Fibroblast of peridontal ligament (primary cell): ENCODE measurements around the gene DLG2.
"Not testable (repeated sequence)": the region's sequence is repeated elsewhere in the genome, so short reads cannot be mapped to it uniquely, and the experiment has no call there.

ENCODE experiments used
- DNase-seq: peaks from one replicate; pipeline ENCODE4 v3.0.0-alpha.2; 2010; ENCODE audit errors: extremely low read depth

DLG2 gene

DNA sequence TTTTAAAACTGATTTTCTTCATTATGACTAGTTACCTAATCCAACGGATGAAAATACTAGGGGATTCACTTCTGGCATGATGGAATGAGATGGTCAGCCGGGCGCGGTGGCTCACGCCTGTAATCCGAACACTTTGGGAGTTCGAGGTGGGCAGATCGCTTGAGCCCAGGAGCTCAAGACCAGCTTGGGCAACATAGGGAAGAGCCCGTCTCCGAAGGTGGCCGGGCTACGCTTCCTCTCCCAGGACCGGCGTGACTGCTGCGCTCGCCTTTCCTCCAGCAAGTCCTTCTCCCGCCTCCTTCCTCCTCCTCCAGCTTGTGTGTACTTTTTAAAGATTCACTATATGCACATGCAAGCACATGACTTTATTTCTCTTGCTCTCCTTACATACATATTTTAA lies 1835.6 kb downstream of the DLG2 start:
- no peak for DNase-seq

DNA sequence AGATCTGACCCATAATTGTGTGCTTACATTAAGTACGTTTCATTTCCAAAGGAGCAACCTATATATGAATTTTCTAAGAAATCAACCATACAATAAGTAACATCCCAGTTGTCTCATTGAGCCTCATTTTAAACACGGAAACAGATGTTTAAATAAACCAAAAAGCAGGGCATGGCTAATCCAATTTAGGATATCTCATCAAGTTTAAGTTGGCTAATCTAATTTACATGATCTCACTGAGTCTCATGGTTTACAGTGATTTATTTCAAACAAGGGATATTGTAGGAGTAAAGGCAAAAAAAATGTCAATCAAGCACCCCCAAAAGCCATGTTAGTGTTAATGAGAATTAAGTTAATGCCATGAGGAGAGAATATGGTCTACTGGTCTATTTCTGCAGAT lies 1841.2 kb downstream of the DLG2 start:
- no peak for DNase-seq

DNA sequence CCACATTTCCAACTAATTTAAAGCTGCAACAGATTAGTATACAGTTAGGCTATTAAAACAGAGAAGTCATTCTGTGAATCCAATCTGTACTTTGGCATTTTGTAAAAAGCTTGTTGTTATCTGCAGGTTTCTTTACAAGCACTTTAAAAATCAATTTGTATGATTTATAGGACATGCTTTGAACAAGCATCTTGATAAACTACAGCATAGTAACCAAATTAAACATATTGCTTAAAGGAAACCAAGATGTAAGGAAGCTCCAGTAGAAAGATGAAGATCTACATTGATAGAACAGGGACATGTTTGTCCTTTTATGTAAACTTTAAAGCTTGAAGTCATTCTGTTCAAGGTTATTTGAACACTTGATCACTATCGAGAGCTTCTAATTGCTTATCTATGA lies 1842.7 kb downstream of the DLG2 start:
- no peak for DNase-seq

DNA sequence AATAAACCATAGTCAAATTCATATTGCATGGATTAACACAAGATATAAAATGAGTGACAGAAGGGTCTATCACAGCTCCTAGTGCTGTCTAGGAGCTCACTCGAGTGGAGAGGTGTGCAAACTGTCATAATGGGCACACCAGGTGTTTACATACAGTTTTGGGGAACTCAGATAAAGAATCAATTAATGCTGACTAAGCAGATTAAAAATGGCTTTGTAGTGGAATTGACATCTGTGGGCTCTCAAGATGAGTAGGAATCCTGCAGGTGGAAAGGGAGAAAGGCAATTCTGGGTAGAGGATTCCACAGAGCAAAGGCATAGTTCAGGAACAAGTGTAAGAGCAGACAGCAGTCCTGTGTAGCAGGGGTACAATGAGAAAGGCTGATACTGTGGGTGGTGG lies 1844.8 kb downstream of the DLG2 start:
- DNase-seq: no peak

DNA sequence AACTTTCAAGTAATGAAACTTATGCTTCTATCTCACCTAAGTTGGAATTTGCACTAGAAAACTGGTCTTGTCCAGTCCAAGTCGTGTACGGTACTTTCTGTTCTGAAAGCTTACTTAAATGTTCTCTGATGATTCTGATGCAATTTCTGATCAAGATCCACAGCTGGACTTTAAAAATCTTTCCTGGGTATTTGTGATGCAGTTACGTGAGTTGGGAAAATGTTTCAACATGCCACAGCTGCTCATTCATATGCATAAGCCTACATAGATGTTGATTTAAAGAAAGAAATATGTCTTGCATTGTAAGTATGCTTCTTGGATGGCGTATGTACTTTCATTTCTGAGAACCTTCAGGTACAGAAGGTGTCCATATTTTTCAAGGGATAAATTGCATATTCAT lies 1847.3 kb downstream of the DLG2 start:
- DNase-seq: no peak

DNA sequence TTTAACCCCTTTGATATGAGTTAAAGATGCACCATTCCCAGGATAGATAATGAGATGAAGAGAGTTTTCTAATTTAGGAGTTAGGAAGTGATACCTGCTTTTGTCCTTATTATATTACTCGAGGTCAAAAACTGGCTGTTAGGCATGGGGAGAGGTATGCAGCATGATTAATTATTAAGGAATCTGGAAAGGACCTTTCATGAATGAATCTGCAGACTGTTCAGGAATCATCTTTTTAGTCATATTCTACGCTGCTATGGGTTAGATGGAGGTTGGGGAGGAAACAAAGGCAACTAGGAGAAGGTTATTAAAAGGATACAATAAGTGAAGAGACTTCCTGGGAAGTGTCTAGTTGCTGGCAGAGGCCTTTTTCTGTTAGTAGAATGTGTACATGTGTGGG lies 1848.5 kb downstream of the DLG2 start:
- DNase-seq: no peak

DNA sequence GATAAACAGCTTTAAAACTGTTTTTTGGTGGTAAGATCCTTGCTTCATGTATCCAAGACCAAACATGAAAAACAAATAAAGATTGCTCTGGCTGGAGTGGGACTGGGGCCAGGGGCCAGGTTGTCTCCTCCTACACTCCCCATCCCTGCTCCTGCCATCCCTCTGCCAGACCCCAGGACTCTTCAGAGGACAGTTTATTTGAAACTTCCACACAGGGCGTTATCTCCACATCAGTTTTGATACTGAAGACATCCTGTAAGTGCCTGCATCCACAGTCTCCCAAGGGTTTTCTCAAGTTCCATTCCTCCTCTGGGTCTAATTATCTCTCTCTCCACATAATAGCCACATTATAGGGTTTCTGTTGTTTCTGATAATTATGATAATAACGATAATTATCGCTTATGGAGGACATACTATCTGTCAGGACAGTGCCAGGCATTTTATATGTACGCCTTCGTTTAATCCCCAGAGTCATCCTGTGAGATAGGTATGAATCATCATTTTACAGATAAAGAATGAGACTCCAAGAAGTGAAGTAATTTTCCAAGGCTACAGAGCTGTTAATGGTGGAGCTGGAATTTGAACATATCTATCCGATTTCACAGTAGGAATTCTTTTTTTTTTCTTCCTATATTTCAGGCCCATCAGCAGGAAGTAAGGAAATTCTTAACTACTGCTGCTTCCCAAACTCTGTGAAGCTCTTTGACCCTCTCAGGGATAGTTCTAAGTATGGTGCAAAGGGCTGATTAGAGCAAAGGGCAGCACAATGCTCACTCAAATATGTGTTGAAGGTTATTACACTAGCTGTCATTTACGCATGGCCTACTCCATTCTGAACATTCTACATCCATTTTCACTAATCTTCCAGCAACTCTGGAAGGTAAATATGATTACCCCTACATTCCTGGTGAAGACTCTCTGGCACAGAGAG lies 1852.9 kb downstream of the DLG2 start:
- no peak for DNase-seq

DNA sequence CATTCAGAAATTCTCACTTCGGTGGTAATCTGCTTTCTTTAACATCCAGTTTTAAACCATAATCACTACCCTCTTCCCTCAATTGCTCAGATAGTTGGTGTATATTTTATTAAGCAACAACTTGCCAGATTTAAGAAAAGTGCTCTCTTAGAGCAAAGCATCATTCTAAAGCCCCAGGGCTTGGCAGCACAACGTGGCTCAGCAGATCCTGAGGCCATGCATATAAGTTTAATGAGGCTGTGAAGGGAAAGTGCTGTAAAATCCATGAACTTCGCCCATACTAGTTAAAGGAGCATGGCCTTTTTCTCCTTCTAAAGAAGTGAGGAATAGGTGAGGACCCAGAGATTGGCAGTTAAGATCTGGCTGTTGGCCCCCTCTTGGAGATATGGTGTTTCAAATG lies 1858.7 kb downstream of the DLG2 start:
- no peak for DNase-seq

DNA sequence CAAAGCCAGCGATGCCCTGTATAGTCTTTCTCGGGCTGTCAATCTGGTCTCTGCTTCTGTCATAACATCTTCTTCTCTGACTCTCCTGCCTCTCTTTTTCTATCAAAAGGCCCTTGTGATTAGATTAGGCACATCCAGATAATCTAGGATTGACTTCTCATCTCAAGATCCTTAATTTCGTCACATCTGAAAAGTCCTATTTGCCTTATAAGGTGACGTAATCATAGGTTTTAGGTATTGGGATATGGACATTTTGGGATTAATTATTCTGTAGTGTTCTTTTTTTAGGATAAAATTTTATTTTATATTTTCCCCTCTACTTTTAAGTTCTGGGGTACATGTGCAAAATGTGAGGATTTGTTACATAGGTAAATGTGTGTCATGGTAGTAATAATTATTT lies 1860.2 kb downstream of the DLG2 start:
- no peak for DNase-seq

DNA sequence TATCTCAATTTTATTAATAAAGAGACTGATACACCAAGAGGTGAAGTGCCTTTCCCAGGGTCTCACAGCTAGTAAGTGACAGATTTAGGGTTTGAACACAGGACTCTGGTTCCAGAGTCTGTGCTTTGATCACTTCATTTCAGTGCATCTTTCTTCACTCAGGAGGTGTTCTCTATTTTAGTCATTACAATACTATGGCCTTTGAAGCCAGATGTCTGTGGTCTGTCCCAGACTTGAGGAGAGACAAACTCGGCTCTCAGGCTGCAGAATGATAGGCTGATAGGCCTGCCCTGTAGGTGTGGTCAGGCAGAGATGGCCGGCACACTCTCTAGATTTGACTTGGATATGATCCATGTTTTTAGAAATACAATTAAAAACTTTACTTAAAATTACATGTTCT lies 1862.5 kb downstream of the DLG2 start:
- DNase-seq: no peak

DNA sequence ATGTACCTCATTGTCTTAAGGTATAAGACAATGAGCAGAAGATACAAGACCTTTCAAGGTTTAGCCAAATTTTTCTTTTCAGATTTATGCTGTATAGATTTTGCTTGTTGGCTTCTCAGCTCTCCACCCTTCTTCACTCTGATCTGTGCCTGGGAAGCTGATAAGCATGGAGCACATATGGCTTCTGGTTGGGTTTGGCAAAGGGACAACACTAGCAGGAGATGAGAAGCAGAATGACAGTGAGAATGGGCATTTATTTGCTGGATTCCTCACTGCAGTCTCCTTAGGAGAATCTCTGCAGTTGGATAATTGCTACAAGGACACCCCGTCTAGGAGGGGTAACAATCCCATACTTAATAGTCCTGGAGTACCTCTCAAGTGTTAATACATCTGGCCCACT lies 1866.2 kb downstream of the DLG2 start:
- no peak for DNase-seq

DNA sequence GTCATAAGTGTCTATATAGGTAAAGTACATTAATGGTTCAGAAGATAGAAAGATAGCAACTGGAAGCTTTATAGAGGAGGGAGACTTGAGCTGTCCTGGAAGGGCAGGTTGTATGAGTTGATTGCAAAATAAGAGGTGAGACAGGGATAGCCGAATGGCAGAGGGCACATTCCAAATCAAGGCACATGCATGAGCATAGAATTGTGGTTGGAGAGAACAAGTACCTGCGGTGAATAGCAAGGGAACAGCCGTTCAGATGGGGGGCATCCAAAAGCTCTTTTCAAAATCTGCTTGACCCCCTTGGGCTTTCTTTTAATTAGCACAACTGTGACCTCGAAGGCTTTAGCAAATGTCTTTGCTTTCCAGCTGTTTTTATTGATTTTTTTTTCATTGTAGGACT lies 1868.0 kb downstream of the DLG2 start:
- no peak for DNase-seq

DNA sequence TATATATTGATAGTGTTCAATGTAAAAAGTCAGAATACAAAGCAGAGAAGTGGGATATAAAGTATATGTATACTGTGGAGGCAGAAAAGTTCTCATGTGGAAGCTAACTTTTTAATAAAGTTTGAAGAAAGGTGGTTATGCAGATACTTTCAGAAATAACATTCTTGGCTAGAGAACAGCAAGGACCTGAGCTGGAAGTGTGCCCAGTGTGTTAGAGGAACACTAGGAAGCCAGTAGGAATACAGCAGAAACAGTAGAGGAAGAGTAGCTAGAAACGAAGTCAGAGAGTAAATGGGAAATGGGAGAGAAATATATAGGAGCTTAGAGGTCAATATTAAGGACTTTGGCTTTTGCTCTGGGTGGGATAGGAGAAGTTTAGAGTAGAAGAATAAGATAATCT lies 1876.1 kb downstream of the DLG2 start:
- no peak for DNase-seq

DNA sequence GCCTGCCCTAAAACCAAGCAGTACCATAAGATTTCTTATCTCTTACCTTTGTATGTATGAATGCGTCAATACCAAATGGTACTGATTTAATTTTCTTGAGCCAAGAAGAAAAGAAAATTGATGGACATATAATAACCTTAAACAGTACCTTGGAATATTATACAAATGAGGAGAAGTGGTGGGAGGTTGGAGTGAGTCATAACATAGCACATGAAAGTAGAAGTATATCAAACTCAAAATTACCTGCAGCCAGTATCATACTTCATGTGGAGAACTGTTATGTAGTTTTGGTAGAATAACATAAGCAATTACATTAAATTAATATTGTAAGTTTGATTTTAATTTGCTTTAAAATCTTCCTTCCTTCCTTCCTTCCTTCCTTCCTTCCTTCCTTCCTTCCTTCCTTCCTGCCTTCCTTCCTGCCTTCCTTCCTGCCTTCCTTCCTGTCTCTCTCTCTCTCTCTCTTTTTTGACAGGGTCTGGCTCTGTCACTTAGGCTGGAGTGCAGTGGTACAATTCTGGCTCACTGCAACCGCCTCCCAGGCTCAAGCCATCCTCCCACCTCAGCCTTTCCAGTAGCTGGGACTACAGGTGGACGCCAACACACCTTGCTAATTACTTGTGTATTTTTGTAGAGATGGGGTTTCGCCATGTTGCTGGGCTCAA lies 1880.1 kb downstream of the DLG2 start:
- no peak for DNase-seq

DNA sequence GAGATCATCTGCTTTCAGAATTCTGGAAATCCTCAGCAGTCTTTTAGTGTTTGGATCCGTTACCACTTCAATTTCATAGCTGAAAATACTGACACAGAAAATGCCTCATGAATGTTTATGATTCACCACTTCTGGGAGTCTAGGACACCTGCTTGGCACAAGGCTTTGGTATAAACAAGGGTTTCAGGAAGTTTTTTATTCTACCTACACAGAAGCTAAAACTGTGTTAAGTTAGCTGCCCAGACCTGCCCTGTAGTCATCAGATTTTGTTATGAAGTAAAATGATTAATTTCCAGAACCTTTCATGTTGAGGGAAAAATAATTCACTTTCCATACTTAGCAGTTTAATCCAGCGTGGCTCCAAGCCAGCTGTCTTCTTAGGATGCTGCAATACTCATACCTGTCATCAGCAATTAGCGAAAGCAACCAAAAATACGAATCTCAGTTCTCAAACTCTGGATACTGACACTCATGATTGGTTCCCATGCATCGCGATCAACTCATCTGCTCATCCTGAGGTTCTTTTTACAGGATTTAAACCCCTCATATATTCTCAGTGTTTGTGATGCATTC lies 1882.4 kb downstream of the DLG2 start:
- DNase-seq: no peak

DNA sequence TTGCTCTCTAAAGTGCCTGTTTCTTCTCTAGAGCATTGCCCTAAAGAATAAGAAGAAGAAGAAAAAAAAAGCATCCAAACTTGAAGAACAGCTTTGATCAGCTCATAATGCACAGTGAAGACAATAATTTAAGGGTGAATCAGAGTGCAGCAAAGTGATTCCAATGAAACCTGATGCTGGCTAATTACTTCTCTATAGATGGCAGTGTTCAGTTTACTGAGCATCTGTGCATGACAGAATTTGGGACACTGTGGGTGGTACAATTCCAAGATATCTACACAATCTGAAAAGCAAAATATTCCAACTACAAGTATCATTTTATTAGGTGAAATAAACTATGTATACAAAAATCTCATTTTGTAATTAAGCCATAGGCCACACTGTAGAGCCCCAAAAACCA lies 1890.5 kb downstream of the DLG2 start:
- DNase-seq: no peak

DNA sequence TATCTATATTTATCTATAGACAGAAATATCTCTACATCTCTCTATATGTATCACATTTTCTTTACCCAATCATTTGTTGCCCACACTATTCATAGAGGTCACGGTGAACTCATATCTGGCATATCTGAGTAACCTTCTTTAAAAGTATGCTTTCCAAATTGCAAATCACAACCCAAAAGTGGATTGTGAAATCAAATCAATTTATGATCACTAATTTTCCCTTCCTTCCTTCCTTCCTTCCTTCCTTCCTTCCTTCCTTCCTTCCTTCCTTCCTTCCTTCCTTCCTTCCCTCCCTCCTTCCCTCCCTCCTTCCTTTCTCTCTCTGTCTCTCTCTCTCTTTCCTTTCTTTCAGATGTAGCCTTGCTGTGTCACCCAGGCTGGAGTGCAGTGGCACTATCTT lies 1893.0 kb downstream of the DLG2 start:
- no peak for DNase-seq

DNA sequence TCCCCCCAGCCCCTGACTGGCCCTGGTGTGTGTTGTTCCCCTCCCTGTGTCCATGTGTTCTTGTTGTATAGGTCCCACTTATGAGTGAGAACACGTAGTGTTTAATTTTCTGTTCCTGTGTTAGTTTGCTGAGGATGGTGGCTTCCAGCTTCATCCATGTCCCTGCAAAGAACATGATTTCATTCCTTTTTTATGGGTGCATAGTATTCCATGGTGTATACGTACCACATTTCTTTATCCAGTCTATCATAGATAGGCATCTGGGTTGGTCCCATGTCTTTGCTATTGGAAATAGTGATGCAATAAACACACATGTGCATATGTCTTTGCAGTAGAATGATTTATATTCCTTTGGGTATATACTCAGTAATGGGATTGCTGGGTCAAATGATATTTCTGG lies 1895.9 kb downstream of the DLG2 start:
- DNase-seq: not testable (repeated sequence)

DNA sequence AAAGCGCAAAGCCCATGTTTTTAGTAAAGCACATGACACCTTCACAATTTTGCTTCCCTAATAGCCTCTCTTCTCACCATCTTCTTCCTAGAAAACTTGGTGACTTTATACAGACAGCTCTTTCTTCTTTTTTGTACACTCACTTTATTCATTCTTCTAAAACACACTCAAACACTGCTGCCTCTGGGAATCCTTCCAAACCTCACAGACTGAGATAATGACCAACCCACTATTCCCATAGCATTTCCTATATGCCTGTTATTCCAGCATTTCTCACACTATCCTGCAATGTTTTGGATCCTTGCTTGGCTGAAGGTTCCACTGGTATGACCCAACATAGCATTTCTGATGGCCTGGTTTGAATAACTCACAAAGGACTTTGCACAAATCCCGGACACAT lies 1898.9 kb downstream of the DLG2 start:
- DNase-seq: no peak

DNA sequence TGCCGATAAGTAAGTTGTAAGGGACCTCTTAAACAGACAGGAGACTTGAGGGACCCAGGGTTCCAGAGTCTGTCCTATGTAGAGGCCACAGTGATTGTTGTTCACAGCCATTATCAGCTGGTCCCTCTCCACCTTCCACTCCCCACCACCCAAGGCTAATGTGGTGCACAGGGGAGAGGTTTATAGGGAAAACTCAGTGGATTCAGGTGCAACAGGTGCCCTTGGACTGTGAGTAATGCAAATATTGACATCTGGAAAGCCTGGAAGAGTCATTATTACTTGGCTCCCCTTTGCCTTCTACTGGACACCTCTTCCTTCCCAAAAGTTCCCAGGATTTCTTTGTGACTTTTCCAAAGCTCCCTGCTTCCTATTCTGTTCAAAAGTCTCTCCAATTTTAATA lies 1899.9 kb downstream of the DLG2 start:
- no peak for DNase-seq

DNA sequence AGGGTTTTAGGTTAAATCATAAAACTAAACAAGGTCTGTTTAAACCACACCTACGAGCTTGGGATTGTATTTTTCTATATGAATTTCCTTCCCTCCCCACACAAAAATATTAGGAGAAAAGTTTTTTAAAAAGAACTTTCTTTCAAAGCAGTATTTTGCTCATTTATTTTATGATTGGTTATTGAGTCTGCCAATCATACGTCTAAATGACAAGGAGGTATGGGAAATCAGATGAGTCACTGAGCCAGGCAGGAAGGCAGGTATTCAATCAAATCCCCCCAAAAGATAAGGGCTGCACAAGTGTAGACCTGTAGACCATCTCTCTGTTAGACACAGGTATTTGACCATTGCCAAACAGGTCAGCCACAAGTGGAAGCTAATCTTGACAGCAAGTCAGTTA lies 1900.8 kb downstream of the DLG2 start:
- DNase-seq: no peak

DNA sequence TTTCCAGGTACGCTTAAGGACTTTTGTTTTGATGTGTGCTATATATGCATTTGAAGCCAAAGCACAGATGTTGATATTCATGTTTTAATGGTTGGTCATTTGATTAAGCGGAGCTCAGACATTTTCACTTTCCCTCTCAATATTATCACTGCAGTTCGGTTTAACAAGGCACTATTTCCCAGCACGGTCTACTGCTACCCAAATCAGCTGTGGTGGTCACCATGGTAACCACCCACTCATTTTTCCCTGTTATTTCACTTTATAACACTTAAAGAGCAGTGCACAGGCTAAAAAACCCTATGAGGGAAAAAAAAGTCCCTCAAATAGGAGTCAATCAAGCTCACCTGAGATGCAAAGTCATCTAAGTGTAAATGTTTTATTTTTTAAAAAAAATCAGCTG lies 1901.4 kb downstream of the DLG2 start:
- no peak for DNase-seq

DNA sequence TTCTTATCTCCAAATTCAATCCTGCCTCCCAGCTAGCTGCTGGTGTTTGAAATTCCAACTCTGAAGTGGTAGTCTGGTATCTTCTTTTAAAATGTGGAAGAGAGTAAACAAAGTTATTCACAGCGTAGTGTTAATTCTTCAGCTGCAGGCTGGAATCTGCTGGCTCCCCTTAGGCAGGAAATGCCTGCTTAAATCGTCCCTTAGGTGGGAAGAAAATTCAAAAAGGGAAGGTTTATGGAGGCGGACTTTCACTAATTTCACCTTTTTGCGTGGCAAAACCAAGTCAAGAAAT lies 1901.9 kb downstream of the DLG2 start:
- DNase-seq: no peak
